B cell (primary cell): ENCODE results near the gene SIPA1L3. TPM values are rescaled to one million over a fixed set of nuclear protein-coding genes. Genes with fewer than 3 reads are reported as not detected.

Source experiments
- ATAC-seq: fragments of 200-7000 bp; cut with Tn5 transposase; one replicate; pipeline ENCODE4 v1.10.0; 2021; ENCODE audit warnings: low read depth, mild to moderate bottlenecking, moderate number of reproducible peaks, moderate library complexity
- CTCF ChIA-PET: fragments of 350-600 bp; sonication (Branson Sonifier 250); formaldehyde crosslinking; loops from one replicate; lab custom pipeline; 2021; ENCODE audit warnings: antibody characterized with exemption, inconsistent platforms; lab: Charles Lee
- POLR2A ChIA-PET: fragments of 350-600 bp; sonication (Branson Sonifier 250); formaldehyde crosslinking; loops from one replicate; lab custom pipeline; 2021; ENCODE audit warnings: antibody characterized with exemption; lab: Charles Lee
- DNase-seq: peaks from one replicate; pipeline ENCODE4 v3.0.0; 2013
- H2AFZ ChIP-seq: 2 replicates; pipeline ENCODE4 v1.6.1; 2012; ENCODE audit warnings: mild to moderate bottlenecking, low read depth, low read length; ENCODE audit not compliant: insufficient read depth, poor library complexity, severe bottlenecking
- H3K27ac ChIP-seq, 2 donors: 1 replicate in 1 of 2; 2 replicates in 1 of 2; pipeline ENCODE4 v1.5.1; 2012 to 2013; ENCODE audit warnings: low read length in 2 of 2, mild to moderate bottlenecking in 2 of 2, moderate library complexity in 1 of 2
- H3K27me3 ChIP-seq, 4 experiments: fragments of 200-600 bp in 1 of 4; sonication (generic) in 1 of 4; replicated peaks in 1 of 4; 1 replicate in 2 of 4; 2 replicates in 2 of 4; pipeline versions ENCODE4 v1.6.1 to v1.7.0; 2013 to 2016; ENCODE audit warnings: low read length in 3 of 4, mild to moderate bottlenecking in 2 of 4, mixed read lengths in 1 of 4, moderate library complexity in 1 of 4; ENCODE audit not compliant: insufficient read depth in 4 of 4, control insufficient read depth in 3 of 4; ENCODE audit errors: control extremely low read depth in 1 of 4
- H3K36me3 ChIP-seq, 2 experiments: replicated peaks in 1 of 2; 1 replicate in 1 of 2; 2 replicates in 1 of 2; pipeline versions ENCODE4 v1.6.1 to v1.7.1; 2013; ENCODE audit warnings: low read length in 1 of 2; ENCODE audit not compliant: insufficient read depth in 2 of 2, control insufficient read depth in 1 of 2; ENCODE audit errors: control extremely low read depth in 1 of 2, extremely low read depth in 1 of 2
- H3K4me1 ChIP-seq, 2 donors: fragments of 200-600 bp in 1 of 2; sonication (generic) in 1 of 2; 1 replicate in 1 of 2; 2 replicates in 1 of 2; pipeline versions ENCODE4 v1.5.1 to v1.6.1; 2013 to 2017; ENCODE audit warnings: low read length in 2 of 2; ENCODE audit not compliant: control insufficient read depth in 2 of 2, insufficient read depth in 2 of 2
- H3K4me2 ChIP-seq: replicated peaks from 2 replicates; pipeline ENCODE3; 2012; ENCODE audit warnings: mild to moderate bottlenecking, low read depth, low read length; ENCODE audit not compliant: poor library complexity, severe bottlenecking
- H3K4me3 ChIP-seq, 5 experiments: fragments of 200-600 bp in 1 of 5; sonication (generic) in 1 of 5; 1 replicate in 3 of 5; 2 replicates in 2 of 5; pipeline versions ENCODE4 v1.5.1 to v1.7.0; 2011 to 2016; ENCODE audit warnings: low read length in 4 of 5, mild to moderate bottlenecking in 4 of 5, low read depth in 2 of 5, control low read depth in 1 of 5, moderate library complexity in 1 of 5; ENCODE audit not compliant: insufficient read depth in 1 of 5; ENCODE audit errors: control extremely low read depth in 1 of 5, extremely low read depth in 1 of 5
- H3K79me2 ChIP-seq: fragments of 200-600 bp; sonication (generic); one replicate; pipeline ENCODE4 v1.6.0; 2016; ENCODE audit warnings: low read length; ENCODE audit not compliant: control insufficient read depth, insufficient read depth
- H3K9ac ChIP-seq: fragments of 200-600 bp; sonication (generic); 2 replicates; pipeline ENCODE4 v1.6.1; 2017; ENCODE audit warnings: mild to moderate bottlenecking, low read length, moderate library complexity
- H3K9me3 ChIP-seq, 3 donors: one replicate each; pipeline versions ENCODE4 v1.6.1 to v1.7.1; 2013; ENCODE audit warnings: low read length in 2 of 3; ENCODE audit not compliant: control insufficient read depth in 2 of 3, insufficient read depth in 1 of 3; ENCODE audit errors: control extremely low read depth in 1 of 3
- H4K20me1 ChIP-seq: 2 replicates; pipeline ENCODE4 v1.6.0; 2012; ENCODE audit warnings: mild to moderate bottlenecking, low read length; ENCODE audit not compliant: insufficient read depth, control insufficient read depth, poor library complexity, severe bottlenecking
- H3K27ac Mint-ChIP-seq: one replicate; pipeline ENCODE4 v1.8.0; 2021; ENCODE audit warnings: mixed read lengths
- H3K27me3 Mint-ChIP-seq: one replicate; pipeline ENCODE4 v1.8.0; 2021; ENCODE audit warnings: mixed read lengths
- H3K4me1 Mint-ChIP-seq: one replicate; pipeline ENCODE4 v1.8.0; 2021; ENCODE audit warnings: mixed read lengths
- H3K4me3 Mint-ChIP-seq: one replicate; pipeline ENCODE4 v1.8.0; 2021; ENCODE audit warnings: mixed read lengths
- H3K9me3 Mint-ChIP-seq: one replicate; pipeline ENCODE4 v1.8.0; 2022; ENCODE audit warnings: mixed read lengths; ENCODE audit not compliant: insufficient read depth
- CTCF ChIP-seq: fragments of 200-600 bp; IDR thresholded peaks from one replicate; pipeline ENCODE4 v1.8.0; 2022; ENCODE audit warnings: antibody characterized with exemption, mild to moderate bottlenecking
- EZH2 ChIP-seq: IDR thresholded peaks from 2 replicates; pipeline ENCODE4 v1.6.1; 2012; ENCODE audit warnings: borderline replicate concordance, low read depth, mild to moderate bottlenecking, moderate library complexity, low read length; ENCODE audit not compliant: insufficient read depth, poor library complexity, severe bottlenecking
- WGBS: methylation state at CpG from one replicate; pipeline ENCODE4 v1.1.5; 2013; ENCODE audit warnings: missing lambda C conversion rate; ENCODE audit not compliant: insufficient coverage; 5-methylcytosine and 5-hydroxymethylcytosine counted together
- intact Hi-C: fragments of 100-400 bp; cut with micrococcal nuclease; formaldehyde crosslinking; loops from one replicate; pipeline ENCODE4 v1.10.0; 2022
- polyA plus RNA-seq: library from polyadenylated mRNA; depleted of rRNA; stranded (reverse); fragments of >200 nt; gene quantifications from 2 replicates; pipeline ENCODE4 v1.2.3, GENCODE V29; 2012
- total RNA-seq, 2 donors: library from RNA; stranded (reverse); fragments of 120-200 nt in 1 of 2; gene quantifications; 1 replicate in 1 of 2; 2 replicates in 1 of 2; pipeline versions ENCODE4 v1.2.3 to v1.2.4, GENCODE V29; 2013 to 2022

Gene SIPA1L3
- total and polyA plus RNA-seq, 2 donors (not counting 1 experiment from before 2014, with no cell fraction given): 48.3 to 295 TPM

- peak overlapping the region; percentile 17 for H2AFZ ChIP-seq
- POLR2A ChIA-PET: interaction anchor here (0.6 to 5.7 kb wide), 25 partner anchors 10 to 131 kb away, joined by 3 to 91 read pairs (median 5); partner anchors contain the start of genes SIPA1L3 and WDR87
Measured at GRCh38 chr19:38033658-38034491, 126.9 kb downstream of the SIPA1L3 start.

More at GRCh38 chr19:38033658-38034491, 126.9 kb downstream of the SIPA1L3 start:
- Histone ChIP-seq H3K27me3 (no peaks in the 10 kb centered on the region), H3K79me2 (peaks cover 81% of the 10 kb centered on the region), H3K4me2 (peak overlapping the region; percentile 69), H3K27ac (peak overlapping the region; percentile 84 to 93), H3K36me3 (peaks cover 0 to 32% of the 10 kb centered on the region in 2 experiments), H3K9me3 (peaks cover 3 to 7% (median 5%) of the 10 kb centered on the region in 3 donors), H3K9ac (peak overlapping the region; percentile 47), H3K4me1 (peaks cover 63 to 87% of the 10 kb centered on the region in 2 donors), H4K20me1 (no peaks in the 10 kb centered on the region), H3K4me3 (peak overlapping the region in 3 of 5 experiments; percentile 16 to 43 (median 36))
- no peaks in the 10 kb centered on the region for H3K27me3 Mint-ChIP-seq
- intact Hi-C loops: loop anchor here (1.0 to 10.0 kb wide), 8 partner anchors 12 to 529 kb away; partner anchors contain the start of genes SIPA1L3 and ZNF793
- DNase-seq: peak; percentile 93
- CTCF ChIA-PET: interaction anchor here (0.6 to 8.1 kb wide), 33 partner anchors 11 to 134 kb away, joined by 3 to 109 read pairs (median 4); partner anchors contain the start of genes SIPA1L3 and WDR87
- peak overlapping the region; percentile 86 for H3K4me3 Mint-ChIP-seq
- TF ChIP-seq CTCF (peak; percentile 65), EZH2 (no peak)
- H3K4me1 Mint-ChIP-seq: peaks cover 81% of the 10 kb centered on the region
- ATAC-seq: peak; percentile 79
- no peaks in the 10 kb centered on the region for H3K9me3 Mint-ChIP-seq
- H3K27ac Mint-ChIP-seq: peak overlapping the region; percentile 99
- 9% methylated on average over 10 of the region's 17 CpGs for WGBS
